ENCODE results near the gene PRSS27.
"Not testable (repeated sequence)": the region's sequence is repeated elsewhere in the genome, so short reads cannot be mapped to it uniquely, and the experiment has no call there.

Gene PRSS27

DNA sequence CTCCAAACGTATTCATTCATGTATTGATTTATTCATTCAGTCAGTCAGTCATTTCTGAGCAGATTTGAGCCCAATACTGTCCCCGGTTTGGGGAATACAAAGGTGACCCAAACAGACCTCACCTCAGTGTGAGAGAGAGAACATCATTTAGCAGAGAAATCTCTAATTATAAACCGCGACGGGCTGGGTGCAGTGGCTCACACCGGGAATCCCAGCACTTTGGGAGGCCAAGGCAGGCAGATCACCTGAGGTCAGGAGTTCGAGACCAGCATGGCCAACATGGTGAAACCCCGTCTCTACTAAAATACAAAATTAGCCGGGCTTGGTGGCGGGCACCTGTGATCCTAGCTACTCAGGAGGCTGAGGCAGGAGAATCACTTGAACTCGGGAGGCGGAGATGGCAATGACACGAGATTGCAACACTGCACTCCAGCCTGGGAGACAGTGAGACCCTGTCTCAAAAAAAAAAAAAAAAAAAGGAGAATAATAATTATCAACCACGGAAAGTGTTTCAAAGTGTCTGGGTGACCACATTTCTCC, 1.7 kb upstream of the PRSS27 start:
- not testable (repeated sequence) for DNase-seq

GRCh38 chr16:2720719-2721633, 952 bp upstream of the PRSS27 start:
- peak; percentile 87 for DNase-seq

GRCh38 chr16:2719328-2720063, 528 bp downstream of the PRSS27 start:
- DNase-seq, result peak; percentile 29

DNA sequence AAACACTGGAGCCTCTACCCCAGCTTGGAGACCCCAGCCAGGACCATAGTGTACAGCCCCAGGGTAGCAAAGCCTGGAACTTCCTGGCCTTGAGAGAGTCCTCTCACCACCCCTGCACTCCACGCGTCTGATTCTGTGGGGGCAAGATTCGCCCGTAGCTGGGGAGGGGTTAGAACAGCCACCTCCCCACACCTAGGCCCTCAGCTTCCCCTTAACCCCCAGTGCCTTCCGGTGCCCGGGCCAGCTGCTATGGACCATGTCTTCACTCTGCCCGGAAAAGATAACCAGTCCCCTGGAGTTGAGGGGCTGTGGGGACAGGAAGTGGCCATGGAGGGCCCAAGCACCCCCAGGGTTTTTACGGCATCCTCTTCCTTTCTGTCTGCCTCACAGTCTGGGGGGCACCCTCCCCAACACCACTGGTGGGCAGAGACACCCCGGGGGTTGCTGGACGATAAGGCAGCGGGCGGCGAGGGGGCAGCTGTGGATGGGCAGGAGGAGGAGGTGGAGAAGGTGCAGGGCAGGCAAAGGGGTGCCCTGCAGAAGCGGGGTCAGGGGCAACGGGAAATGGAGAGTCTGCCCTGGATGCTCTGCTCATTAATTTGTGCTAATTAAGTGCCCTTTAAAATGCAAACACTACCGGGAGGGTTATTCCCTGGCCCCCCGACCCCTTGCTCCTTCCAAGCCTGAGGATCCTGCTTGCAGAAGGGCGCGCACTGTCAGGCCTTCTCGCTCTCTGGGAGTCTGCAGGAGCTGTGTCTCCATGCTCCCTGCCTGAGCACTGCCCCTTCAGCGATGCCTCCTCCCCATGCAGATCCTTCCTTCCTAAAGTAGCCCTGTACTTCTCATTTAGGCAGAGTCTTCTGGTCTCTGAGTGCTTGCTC, 2.4 kb downstream of the PRSS27 start:
- no peak for DNase-seq

DNA sequence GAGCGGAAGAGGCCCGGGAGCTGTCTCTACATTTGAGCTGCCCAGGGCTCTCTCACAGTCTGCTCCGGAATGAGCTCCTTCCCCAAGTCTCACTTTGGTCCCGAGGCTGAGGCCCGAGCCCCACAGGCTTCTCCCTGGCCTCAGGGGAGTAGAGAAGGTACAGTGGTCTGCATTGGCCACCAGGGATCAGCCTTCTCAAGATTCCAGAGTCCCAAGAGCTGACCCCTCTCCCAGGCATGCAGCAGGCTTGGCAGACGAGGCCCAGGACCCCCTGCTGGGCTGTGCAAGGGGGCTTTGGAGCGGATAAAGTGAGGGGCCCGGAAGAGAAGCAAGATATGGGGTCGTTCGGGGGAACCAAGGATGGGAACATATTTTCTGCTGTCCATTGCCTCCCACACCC, 3.1 kb downstream of the PRSS27 start:
- DNase-seq, result no peak

GRCh38 chr16:2715966-2716885, 3.8 kb downstream of the PRSS27 start:
- no peak for DNase-seq

- DNase-seq, result peak; percentile 71
Measured at GRCh38 chr16:2715519-2715918, 4.5 kb downstream of the PRSS27 start.

DNA sequence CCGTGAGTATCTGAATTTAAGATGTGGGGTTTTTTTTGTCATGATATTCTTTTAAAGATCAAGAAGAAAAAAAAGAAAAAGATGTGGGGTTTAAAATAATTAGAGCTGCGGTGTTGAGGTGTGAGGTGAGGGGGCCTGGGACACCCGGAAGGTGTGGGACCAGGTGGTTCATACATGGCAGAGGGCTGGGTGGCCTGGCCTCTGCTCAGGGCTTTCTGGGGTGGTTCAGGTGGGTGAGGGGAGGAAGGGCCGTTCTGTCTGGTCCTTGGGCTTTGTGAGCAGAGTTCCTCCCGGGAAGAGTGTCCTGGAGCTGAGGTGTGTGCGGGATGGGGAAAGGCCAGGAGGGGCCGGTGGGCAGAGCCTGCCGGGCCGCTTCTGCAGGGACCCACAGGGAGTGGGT, 5.0 kb downstream of the PRSS27 start:
- DNase-seq, result no peak

DNA sequence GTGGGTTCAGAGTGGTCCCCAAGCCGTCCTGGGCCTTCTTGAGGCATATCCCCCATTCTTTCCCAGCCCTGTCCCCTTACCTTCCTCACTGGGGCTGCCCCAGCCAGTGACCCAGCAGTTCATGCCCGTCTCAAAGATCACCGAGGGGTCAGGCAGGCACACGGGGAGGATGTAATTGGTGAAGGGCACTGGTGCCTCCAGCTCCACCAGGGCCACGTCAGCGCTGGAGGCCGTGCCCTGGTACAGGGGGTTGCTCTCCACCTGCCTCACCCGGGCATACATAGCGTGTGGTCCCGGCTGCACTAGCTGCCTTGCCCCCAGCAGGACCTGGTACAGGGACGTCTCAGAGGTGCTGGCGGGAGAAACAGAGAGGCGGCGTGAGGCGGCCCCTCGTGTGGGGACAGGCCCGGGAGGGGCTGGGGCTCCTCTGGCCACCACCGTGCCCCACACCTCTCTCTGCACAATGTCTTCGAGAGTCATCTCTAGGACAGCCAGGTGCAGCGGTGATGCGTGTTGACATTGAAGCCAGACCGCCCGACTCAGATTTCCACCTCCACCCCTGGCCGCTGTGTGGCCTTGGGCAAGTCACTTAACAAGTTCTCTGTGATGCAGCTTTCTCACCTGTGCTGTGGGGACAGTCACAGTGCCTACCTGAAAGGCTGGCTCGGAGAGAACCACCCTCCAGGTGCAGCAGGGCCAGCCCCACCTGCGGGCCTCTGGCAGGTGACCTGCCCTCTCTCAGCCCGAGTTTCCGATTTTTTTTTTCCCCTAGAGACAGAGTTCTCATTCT, 5.8 kb downstream of the PRSS27 start:
- no peak for DNase-seq

DNA sequence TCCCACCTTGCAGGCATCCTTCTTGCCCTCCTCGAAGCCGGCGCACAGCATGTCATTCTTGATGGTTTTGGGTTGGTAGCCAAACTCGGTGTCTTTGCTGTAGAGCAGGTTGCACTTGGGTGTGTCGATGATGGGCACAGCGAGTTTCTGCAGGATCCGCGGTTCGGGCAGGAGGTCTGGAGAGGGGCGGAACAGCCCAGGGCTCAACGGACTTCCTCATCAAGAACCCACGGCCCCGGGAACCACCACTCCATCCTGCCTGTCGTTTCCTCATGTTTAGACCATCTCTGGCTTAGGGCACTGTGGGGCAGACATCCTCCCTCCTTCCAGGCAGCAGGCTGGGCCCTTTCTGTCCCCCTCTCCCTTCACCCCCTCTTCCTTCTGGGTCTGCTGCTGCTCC, 6.5 kb downstream of the PRSS27 start:
- DNase-seq, result no peak

- DNase-seq, result no peak
Measured at GRCh38 chr16:2712546-2712945, 7.5 kb downstream of the PRSS27 start.

GRCh38 chr16:2712063-2712441, 8.0 kb downstream of the PRSS27 start:
- no peak for DNase-seq

DNA sequence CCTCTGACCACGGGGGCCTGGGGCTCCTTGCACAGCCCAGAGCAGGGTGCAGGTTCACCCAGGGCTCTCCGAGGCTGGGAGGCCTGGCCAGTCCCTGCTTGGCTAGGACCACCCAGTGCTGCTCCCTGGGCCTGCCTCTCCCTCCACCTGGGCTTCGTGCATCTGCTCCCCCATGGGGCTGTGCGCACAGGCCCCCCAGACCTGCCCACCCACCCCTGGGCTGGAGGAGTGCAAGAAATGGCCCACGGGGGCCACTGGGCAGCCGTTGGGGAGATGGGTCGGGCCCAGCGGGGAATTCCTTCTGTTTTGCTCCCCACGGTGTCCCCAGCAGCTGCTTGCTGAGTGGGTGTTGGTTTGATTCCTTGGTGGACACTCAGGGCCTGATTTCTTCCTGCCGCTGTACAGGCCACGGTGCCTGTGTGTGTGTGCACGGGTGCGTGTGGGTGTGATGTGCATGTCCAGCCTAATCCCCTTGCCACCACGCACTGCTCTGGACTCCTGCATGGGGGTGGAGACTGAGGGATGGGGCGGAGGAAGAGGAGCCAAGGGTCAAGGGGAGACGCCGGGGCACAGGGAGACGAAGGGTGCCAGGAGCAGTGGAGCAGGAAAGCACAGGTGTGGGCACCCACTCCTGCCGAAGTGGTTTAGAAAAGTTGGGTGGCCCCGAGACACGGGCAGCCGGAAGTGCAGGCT, 8.5 kb downstream of the PRSS27 start:
- DNase-seq, result no peak

GRCh38 chr16:2710711-2711231, 9.3 kb downstream of the PRSS27 start:
- DNase-seq, result peak; percentile 27

DNA sequence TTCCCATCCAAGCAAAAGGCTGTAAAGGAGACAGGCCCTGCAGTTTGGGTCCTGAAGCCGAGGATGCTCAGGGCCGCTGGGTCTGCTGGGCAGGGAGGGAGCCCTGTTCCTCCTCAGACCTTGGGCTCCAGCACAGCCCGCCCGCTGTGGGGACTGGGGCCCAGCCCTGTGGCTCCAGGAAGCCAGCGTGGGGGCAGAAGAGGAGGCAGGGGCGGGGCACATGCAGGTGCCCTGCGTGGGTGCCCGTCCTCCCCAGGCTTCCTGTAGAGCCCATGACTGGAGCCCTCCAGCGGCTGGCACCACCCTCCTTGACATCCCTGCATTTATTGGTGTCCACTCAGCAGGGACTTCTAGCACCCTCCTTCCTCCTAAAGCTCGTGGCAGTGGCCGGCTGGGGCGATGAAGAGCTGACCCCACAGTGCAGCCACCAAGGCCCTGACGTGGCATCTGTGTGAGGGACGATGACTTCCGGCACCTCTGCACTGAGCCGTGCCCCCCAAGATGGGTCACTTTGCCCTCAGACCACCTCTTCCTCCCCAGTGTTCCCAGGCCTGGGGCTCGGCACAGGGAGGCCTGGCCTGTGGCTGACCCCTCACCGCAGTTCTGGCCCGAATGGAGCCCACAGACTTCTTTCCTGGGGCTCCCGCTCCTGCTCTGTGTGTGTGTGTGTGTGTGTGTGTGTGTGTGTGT, 9.9 kb downstream of the PRSS27 start:
- DNase-seq, result peak; percentile 12

DNA sequence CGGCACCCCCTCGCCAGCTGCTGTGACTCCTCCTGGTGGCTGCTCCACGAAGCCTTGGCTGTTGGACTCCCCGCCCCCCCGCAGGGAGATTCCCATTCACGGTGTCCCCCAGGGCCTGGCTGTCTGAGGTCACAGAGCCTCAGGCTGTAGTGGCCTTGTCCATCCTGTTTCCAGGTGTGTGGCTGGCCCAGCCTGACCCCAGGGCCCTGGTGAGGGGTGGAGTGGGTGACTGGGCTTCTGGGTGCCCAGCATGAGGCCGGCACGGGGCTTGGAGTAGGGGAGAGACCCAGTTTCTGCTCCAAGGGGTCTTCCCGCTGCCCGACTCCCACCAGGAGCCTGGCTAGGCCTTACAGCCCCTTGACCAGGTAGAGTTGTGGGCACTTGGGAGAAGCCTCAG, 10.4 kb downstream of the PRSS27 start:
- DNase-seq, result no peak

DNA sequence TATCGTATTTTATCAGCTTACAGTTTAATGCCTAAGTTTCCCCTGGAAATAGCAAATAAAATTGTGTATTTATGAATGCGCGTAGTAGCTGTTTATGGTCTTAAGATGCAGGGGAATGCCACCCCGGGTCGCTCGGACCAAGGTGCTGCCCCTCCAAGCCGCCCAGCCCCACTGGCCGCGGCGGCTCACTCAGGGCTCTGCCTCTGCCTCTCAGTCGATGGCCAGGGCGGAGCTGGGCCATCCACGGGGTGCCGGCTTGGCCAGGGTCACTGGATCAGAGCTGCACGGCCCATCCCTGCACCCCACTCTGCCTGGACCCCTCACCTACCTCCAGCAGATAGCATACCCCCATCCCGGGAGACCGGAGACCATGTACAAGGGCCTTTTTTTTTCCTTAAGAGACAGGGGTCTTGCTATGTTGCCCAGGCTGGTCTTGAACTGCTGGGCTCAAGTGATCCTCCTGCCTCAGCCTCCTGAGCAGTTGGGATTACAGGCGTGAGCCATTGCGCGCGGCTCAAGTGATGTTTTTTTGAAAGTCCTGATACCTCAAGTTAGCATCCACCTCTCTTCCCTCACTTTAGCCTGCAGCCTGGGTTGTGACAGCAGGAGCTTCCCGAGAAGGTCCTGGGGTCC, 11.0 kb downstream of the PRSS27 start:
- peak; percentile 13 for DNase-seq

GRCh38 chr16:2708290-2708639, 11.8 kb downstream of the PRSS27 start:
- peak; percentile 17 for DNase-seq
